RWPE2 (cell line): ENCODE data around the gene PYGB.

Source experiments
- ATAC-seq: fragments of 200-7000 bp; cut with Tn5 transposase; 3 replicates; pipeline ENCODE4 v1.9.1; 2021; ENCODE audit warnings: low read depth
- DNase-seq: peaks from one replicate; pipeline ENCODE4 v3.0.0-alpha.2; 2020; ENCODE audit warnings: low spot score
- H3K27ac ChIP-seq: fragments of 450-650 bp; 2 replicates; pipeline ENCODE4 v1.5.1; 2017; ENCODE audit warnings: mild to moderate bottlenecking; ENCODE audit not compliant: poor library complexity, severe bottlenecking
- H3K27me3 ChIP-seq: fragments of 250-450 bp; sonication (Bioruptor Pico); 2 replicates; pipeline ENCODE4 v1.5.1; 2021; ENCODE audit warnings: mild to moderate bottlenecking, moderate library complexity; ENCODE audit not compliant: insufficient read depth, poor library complexity, severe bottlenecking
- H3K36me3 ChIP-seq: fragments of 250-450 bp; sonication (Bioruptor Pico); 2 replicates; pipeline ENCODE4 v1.5.1; 2020; ENCODE audit warnings: low read depth, mild to moderate bottlenecking, moderate library complexity
- H3K4me1 ChIP-seq: fragments of 250-450 bp; sonication (Bioruptor Pico); 2 replicates; pipeline ENCODE4 v1.5.1; 2021; ENCODE audit warnings: mild to moderate bottlenecking, moderate library complexity; ENCODE audit not compliant: insufficient read depth, poor library complexity, severe bottlenecking
- H3K4me3 ChIP-seq: fragments of 250-450 bp; sonication (Bioruptor Pico); 2 replicates; pipeline ENCODE4 v1.5.1; 2021; ENCODE audit warnings: mild to moderate bottlenecking, moderate library complexity; ENCODE audit not compliant: severe bottlenecking
- H3K9me3 ChIP-seq: fragments of 250-450 bp; sonication (Bioruptor Pico); 2 replicates; pipeline ENCODE4 v1.5.1; 2021; ENCODE audit warnings: mild to moderate bottlenecking, moderate library complexity; ENCODE audit not compliant: severe bottlenecking
- TF ChIP-seq, protein P1 (sequence below): fragments of 450-650 bp; IDR thresholded peaks from one replicate; pipeline ENCODE4 v1.5.1; 2017; ENCODE audit warnings: mild to moderate bottlenecking, moderate library complexity; ENCODE audit not compliant: poor library complexity, severe bottlenecking

PYGB gene

DNA sequence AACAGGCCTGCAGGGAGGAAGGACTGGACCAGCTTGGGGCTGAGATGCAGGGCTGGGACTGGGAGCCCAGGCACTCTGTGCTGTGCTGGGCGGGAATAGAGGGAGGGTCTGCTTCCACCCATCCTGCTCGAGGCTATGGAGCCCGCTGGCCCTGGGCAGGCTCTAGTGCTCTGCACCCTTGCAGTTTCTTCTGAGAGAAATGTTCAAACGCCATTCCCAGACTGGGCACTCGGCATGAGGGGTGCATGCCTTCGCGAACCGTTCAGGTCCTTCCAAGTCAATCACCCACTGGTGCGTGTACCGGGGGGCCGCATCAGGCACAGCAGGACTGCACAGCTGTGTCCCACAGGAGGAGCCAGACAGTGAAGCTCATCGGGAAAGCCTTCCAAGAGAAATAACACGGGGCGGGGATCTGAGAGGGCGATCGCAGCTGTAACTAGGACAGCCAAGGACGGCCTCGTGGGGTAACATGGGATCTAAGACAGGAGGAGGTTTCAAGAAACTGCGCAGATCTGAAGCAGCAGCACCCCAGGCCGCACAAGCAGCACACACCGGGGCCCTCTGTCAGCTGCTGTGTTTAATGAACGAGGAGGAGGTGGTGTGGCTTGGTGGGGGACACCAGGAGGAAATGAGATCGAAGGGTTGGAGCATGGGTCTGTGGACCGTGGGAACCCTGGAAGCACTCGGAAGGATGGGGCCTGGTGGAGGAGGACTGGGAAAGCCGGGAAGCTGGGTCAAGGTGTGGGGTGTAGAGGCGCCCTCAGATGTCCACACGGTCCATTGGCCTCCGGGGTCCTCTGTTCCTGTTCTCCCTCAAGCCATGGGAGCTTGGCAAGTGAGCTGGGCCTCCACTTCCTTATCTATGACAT lies 26.1 kb upstream of the PYGB start:
- TF ChIP-seq, protein P1, sequence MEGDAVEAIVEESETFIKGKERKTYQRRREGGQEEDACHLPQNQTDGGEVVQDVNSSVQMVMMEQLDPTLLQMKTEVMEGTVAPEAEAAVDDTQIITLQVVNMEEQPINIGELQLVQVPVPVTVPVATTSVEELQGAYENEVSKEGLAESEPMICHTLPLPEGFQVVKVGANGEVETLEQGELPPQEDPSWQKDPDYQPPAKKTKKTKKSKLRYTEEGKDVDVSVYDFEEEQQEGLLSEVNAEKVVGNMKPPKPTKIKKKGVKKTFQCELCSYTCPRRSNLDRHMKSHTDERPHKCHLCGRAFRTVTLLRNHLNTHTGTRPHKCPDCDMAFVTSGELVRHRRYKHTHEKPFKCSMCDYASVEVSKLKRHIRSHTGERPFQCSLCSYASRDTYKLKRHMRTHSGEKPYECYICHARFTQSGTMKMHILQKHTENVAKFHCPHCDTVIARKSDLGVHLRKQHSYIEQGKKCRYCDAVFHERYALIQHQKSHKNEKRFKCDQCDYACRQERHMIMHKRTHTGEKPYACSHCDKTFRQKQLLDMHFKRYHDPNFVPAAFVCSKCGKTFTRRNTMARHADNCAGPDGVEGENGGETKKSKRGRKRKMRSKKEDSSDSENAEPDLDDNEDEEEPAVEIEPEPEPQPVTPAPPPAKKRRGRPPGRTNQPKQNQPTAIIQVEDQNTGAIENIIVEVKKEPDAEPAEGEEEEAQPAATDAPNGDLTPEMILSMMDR = no peak
- H3K36me3 ChIP-seq = peaks cover 31% of the 10 kb centered on the region
- peak overlapping the region; percentile 83 for H3K27ac ChIP-seq
- ATAC-seq = no peak
- H3K9me3 ChIP-seq = no peaks in the 10 kb centered on the region
- no peak overlapping the region for H3K4me3 ChIP-seq
- H3K4me1 ChIP-seq = peaks cover 18% of the 10 kb centered on the region
- no peaks in the 10 kb centered on the region for H3K27me3 ChIP-seq
- no peak for DNase-seq

GRCh38 chr20:25222461-25223178 lies 25.3 kb upstream of the PYGB start:
- no peak overlapping the region for H3K4me3 ChIP-seq
- H3K27ac ChIP-seq = peak overlapping the region; percentile 83
- no peak for DNase-seq
- peaks cover 26% of the 10 kb centered on the region for H3K4me1 ChIP-seq
- TF ChIP-seq, protein P1 = no peak
- H3K36me3 ChIP-seq = peaks cover 26% of the 10 kb centered on the region
- H3K9me3 ChIP-seq = no peaks in the 10 kb centered on the region
- no peaks in the 10 kb centered on the region for H3K27me3 ChIP-seq
- no peak for ATAC-seq

GRCh38 chr20:25223179-25223661 lies 24.7 kb upstream of the PYGB start:
- Histone ChIP-seq H3K36me3 (peaks cover 26% of the 10 kb centered on the region), H3K4me3 (no peak overlapping the region), H3K4me1 (peaks cover 32% of the 10 kb centered on the region), H3K27ac (peak overlapping the region; percentile 83), H3K27me3 (no peaks in the 10 kb centered on the region), H3K9me3 (no peaks in the 10 kb centered on the region)
- ATAC-seq (peak; percentile 94), DNase-seq (peak; percentile 93)
- TF ChIP-seq, protein P1 = peak; percentile 65

DNA sequence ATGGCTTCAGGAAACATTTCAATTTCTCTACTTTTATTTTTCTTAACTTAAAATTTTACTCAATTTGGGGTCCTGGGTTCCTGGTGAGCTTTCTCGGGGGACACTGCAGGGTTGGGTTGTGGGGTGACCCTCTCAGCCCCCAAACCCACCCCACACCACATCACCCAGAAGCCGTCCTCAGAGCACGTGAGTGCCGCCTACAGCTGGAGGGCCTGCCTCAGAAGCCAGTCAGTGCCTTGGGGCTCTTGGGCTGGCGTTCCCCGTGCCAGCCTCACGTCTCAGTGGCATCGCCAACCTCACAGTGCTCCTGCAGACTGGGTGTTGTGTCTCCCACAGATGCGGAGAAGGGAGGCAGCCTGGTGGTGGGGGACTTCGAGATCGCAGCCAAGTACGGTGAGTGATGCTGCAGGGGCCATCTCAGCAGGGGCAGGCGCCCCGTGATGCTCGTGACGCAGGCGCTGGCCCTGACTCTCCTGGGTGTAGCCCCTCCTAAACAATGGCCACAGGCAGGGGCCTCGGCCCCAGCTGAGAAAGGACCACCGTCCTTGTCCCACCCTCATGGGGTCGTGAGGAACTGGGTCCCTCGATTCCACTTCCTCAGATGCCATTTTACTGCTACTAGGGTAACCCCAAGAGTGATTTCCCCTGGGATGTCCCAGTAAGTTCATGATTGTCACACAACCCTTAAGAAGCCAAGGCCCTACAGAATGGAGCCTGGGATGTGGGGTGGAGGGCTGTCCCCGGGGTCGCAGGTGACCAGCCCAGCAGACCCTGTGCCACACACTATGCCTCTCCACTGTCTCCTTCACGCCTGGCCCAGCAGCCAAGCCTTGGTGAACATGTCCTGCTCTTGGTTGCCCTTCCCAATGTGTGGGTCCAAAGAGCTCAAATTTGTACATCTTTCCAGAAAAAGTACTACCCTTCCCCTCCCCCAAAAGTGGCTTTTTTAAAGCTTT lies 23.8 kb upstream of the PYGB start:
- Histone ChIP-seq H3K4me1 (peaks cover 32% of the 10 kb centered on the region), H3K4me3 (no peak overlapping the region), H3K36me3 (peaks cover 26% of the 10 kb centered on the region), H3K9me3 (no peaks in the 10 kb centered on the region), H3K27ac (peak overlapping the region; percentile 83), H3K27me3 (no peaks in the 10 kb centered on the region)
- ATAC-seq (no peak), DNase-seq (no peak)
- TF ChIP-seq, protein P1 = no peak
